Midbrain (tissue), 1 donor: ENCODE data around the gene ESAM.

Experiments
- DNase-seq: peaks from one replicate; lab custom pipeline; 2025; lab: John Stamatoyannopoulos, UW

ESAM gene

GRCh38 chr11:124762105-124762623, at the start of gene ESAM:
Gene ESAM, minus strand, starts transcription at chr11:124762290. Its CDS starts 136 bp downstream, at chr11:124762154.
- no peak for DNase-seq

GRCh38 chr11:124811399-124812125, 49.5 kb upstream of the ESAM start:
- no peak for DNase-seq

GRCh38 chr11:124807660-124808270, 45.7 kb upstream of the ESAM start:
- no peak for DNase-seq

- no peak for DNase-seq
Observed at GRCh38 chr11:124807201-124807600, 45.1 kb upstream of the ESAM start.

GRCh38 chr11:124804884-124805283, 42.8 kb upstream of the ESAM start:
- no peak for DNase-seq

GRCh38 chr11:124801636-124802312, 39.7 kb upstream of the ESAM start:
- no peak for DNase-seq

GRCh38 chr11:124801014-124801413, 38.9 kb upstream of the ESAM start:
- no peak for DNase-seq

- peak; percentile 89 for DNase-seq
Observed at GRCh38 chr11:124800226-124800929, 38.3 kb upstream of the ESAM start, which contains the start of gene MSANTD2. Gene MSANTD2, minus strand, starts transcription at chr11:124800406. Its CDS starts 26 bp downstream, at chr11:124800380.

GRCh38 chr11:124799348-124800225, 37.5 kb upstream of the ESAM start:
- DNase-seq = no peak

- no peak for DNase-seq
Observed at GRCh38 chr11:124798991-124799347, 36.9 kb upstream of the ESAM start.

- DNase-seq = no peak
Observed at GRCh38 chr11:124796312-124796711, 34.2 kb upstream of the ESAM start.

- no peak for DNase-seq
Observed at GRCh38 chr11:124793466-124794278, 31.6 kb upstream of the ESAM start.

GRCh38 chr11:124791626-124792341, 29.7 kb upstream of the ESAM start:
- no peak for DNase-seq

- DNase-seq = no peak
Observed at GRCh38 chr11:124788521-124788920, 26.4 kb upstream of the ESAM start.

GRCh38 chr11:124784051-124784450, 22.0 kb upstream of the ESAM start:
- DNase-seq = no peak

- DNase-seq = no peak
Observed at GRCh38 chr11:124783002-124783401, 20.9 kb upstream of the ESAM start.

- no peak for DNase-seq
Observed at GRCh38 chr11:124779568-124779967, 17.5 kb upstream of the ESAM start.

GRCh38 chr11:124778281-124778680, 16.2 kb upstream of the ESAM start:
- DNase-seq = no peak

GRCh38 chr11:124776865-124777645, 15.0 kb upstream of the ESAM start:
- DNase-seq = no peak
